H9 (cell line): ENCODE measurements around the gene PIGX. TPM values are rescaled to one million over a fixed set of nuclear protein-coding genes. Genes with fewer than 3 reads are reported as not detected.

Source experiments
- DNase-seq: peaks from one replicate; pipeline ENCODE4 v3.0.0-alpha.2; 2017
- H2AFZ ChIP-seq: one replicate; pipeline ENCODE4 v1.6.1; 2013; ENCODE audit warnings: mild to moderate bottlenecking, low read length, control low read depth, moderate library complexity
- H2AK5ac ChIP-seq: 2 replicates; pipeline ENCODE4 v1.6.1; 2013; ENCODE audit warnings: low read length, control low read depth, mixed read lengths; ENCODE audit not compliant: insufficient read length
- H2BK120ac ChIP-seq: one replicate; pipeline ENCODE4 v1.6.1; 2013; ENCODE audit warnings: low read depth, mild to moderate bottlenecking, low read length, control low read depth, inconsistent platforms; ENCODE audit not compliant: poor library complexity, severe bottlenecking
- H2BK12ac ChIP-seq: 2 replicates; pipeline ENCODE4 v1.6.1; 2013; ENCODE audit warnings: low read length, control low read depth, mixed read lengths, low read depth; ENCODE audit not compliant: insufficient read length
- H2BK15ac ChIP-seq: 2 replicates; pipeline ENCODE4 v1.6.1; 2013; ENCODE audit warnings: low read depth, low read length, control low read depth
- H2BK20ac ChIP-seq: one replicate; pipeline ENCODE4 v1.6.1; 2013; ENCODE audit warnings: low read depth, mild to moderate bottlenecking, low read length, control low read depth, inconsistent platforms; ENCODE audit not compliant: poor library complexity, severe bottlenecking
- H2BK5ac ChIP-seq: 2 replicates; pipeline ENCODE4 v1.6.1; 2013; ENCODE audit warnings: low read length, control low read depth, mixed read lengths; ENCODE audit not compliant: insufficient read length
- H3K14ac ChIP-seq: 2 replicates; pipeline ENCODE4 v1.6.1; 2013; ENCODE audit warnings: low read length, control low read depth; ENCODE audit not compliant: insufficient read depth
- H3K18ac ChIP-seq: 2 replicates; pipeline ENCODE4 v1.6.1; 2013; ENCODE audit warnings: low read depth, mild to moderate bottlenecking, mixed read lengths, low read length, control low read depth; ENCODE audit not compliant: insufficient read length
- H3K23ac ChIP-seq: 2 replicates; pipeline ENCODE4 v1.6.1; 2013; ENCODE audit warnings: low read length, control low read depth, mixed read lengths, low read depth; ENCODE audit not compliant: insufficient read length
- H3K23me2 ChIP-seq: 2 replicates; pipeline ENCODE4 v1.6.1; 2013; ENCODE audit warnings: low read depth, mild to moderate bottlenecking, mixed read lengths, low read length, control low read depth; ENCODE audit not compliant: insufficient read length, poor library complexity, severe bottlenecking
- H3K27ac ChIP-seq: 2 replicates; pipeline ENCODE4 v1.5.1; 2013; ENCODE audit warnings: low read length, control low read depth, mixed read lengths, low read depth; ENCODE audit not compliant: insufficient read length
- H3K27me3 ChIP-seq: 2 replicates; pipeline ENCODE4 v1.6.1; 2013; ENCODE audit warnings: low read length, control low read depth, inconsistent platforms; ENCODE audit not compliant: insufficient read depth
- H3K4ac ChIP-seq: 2 replicates; pipeline ENCODE4 v1.6.1; 2013; ENCODE audit warnings: low read depth, mild to moderate bottlenecking, control low read depth, inconsistent platforms, low read length, moderate library complexity
- H3K4me1 ChIP-seq: 2 replicates; pipeline ENCODE4 v1.6.1; 2013; ENCODE audit warnings: low read length, control low read depth, inconsistent platforms; ENCODE audit not compliant: insufficient read depth
- H3K4me2 ChIP-seq: 2 replicates; pipeline ENCODE4 v1.6.1; 2013; ENCODE audit warnings: low read length, control low read depth, mixed read lengths; ENCODE audit not compliant: insufficient read length, insufficient read depth
- H3K56ac ChIP-seq: 2 replicates; pipeline ENCODE4 v1.6.1; 2013; ENCODE audit warnings: low read depth, mild to moderate bottlenecking, mixed read lengths, low read length, control low read depth; ENCODE audit not compliant: insufficient read length
- H3K79me1 ChIP-seq: 2 replicates; pipeline ENCODE4 v1.6.1; 2013; ENCODE audit warnings: low read depth, mild to moderate bottlenecking, moderate library complexity, low read length, control low read depth, inconsistent platforms; ENCODE audit not compliant: insufficient read depth, poor library complexity, severe bottlenecking
- H3K79me2 ChIP-seq: 2 replicates; pipeline ENCODE4 v1.6.1; 2013; ENCODE audit warnings: low read length, control low read depth, inconsistent platforms; ENCODE audit not compliant: insufficient read depth
- H3K9ac ChIP-seq: 2 replicates; pipeline ENCODE4 v1.6.1; 2013; ENCODE audit warnings: low read length, control low read depth, mixed read lengths; ENCODE audit not compliant: insufficient read length; ENCODE audit errors: extremely low read depth
- H3K9me3 ChIP-seq: one replicate; pipeline ENCODE4 v1.6.1; 2013; ENCODE audit warnings: low read depth, low read length, inconsistent platforms; ENCODE audit not compliant: control insufficient read depth
- H3T11ph ChIP-seq: one replicate; pipeline ENCODE4 v1.6.1; 2013; ENCODE audit warnings: mild to moderate bottlenecking, low read length, control low read depth, inconsistent platforms
- H4K20me1 ChIP-seq: one replicate; pipeline ENCODE4 v1.6.1; 2013; ENCODE audit not compliant: control insufficient read depth, insufficient read length, insufficient read depth
- H4K5ac ChIP-seq: 2 replicates; pipeline ENCODE4 v1.6.1; 2013; ENCODE audit warnings: low read depth, mild to moderate bottlenecking, mixed read lengths, low read length, control low read depth; ENCODE audit not compliant: insufficient read length
- H4K8ac ChIP-seq: replicated peaks from 2 replicates; pipeline ENCODE4 v1.6.1; 2013; ENCODE audit warnings: low read length, control low read depth, mixed read lengths, low read depth; ENCODE audit not compliant: insufficient read length
- H4K91ac ChIP-seq: 2 replicates; pipeline ENCODE4 v1.6.1; 2013; ENCODE audit warnings: low read depth, mild to moderate bottlenecking, moderate library complexity, mixed read lengths, low read length, control low read depth; ENCODE audit not compliant: insufficient read length
- H3K27ac Mint-ChIP-seq, 3 experiments: 2 replicates in 2 of 3; 3 replicates in 1 of 3; pipeline ENCODE4 v1.8.0; 2020 to 2021; ENCODE audit warnings: mixed read lengths in 3 of 3, mild to moderate bottlenecking in 1 of 3, moderate library complexity in 1 of 3
- H3K27me3 Mint-ChIP-seq: 2 replicates; pipeline ENCODE4 v1.8.0; 2021; ENCODE audit warnings: low read depth, mild to moderate bottlenecking, moderate library complexity, mixed read lengths
- H3K36me3 Mint-ChIP-seq, 3 experiments: 2 replicates in 2 of 3; 3 replicates in 1 of 3; pipeline ENCODE4 v1.8.0; 2020 to 2021; ENCODE audit warnings: low read depth in 3 of 3, mixed read lengths in 3 of 3; ENCODE audit not compliant: insufficient read depth in 1 of 3
- H3K4me1 Mint-ChIP-seq, 2 experiments: 2 replicates each; pipeline ENCODE4 v1.8.0; 2020; ENCODE audit warnings: mixed read lengths in 2 of 2
- H3K4me3 Mint-ChIP-seq, 2 experiments: 2 replicates in 1 of 2; 3 replicates in 1 of 2; pipeline ENCODE4 v1.8.0; 2020 to 2021; ENCODE audit warnings: mild to moderate bottlenecking in 2 of 2, mixed read lengths in 2 of 2, moderate library complexity in 1 of 2
- H3K9me3 Mint-ChIP-seq, 2 experiments: 2 replicates in 1 of 2; 3 replicates in 1 of 2; pipeline ENCODE4 v1.8.0; 2020; ENCODE audit warnings: mild to moderate bottlenecking in 2 of 2, mixed read lengths in 2 of 2, moderate library complexity in 1 of 2
- CTCF ChIP-seq: fragments of 200-600 bp; sonication (generic); conservative IDR thresholded peaks from 3 replicates; pipeline ENCODE4 v1.8.0; 2021; ENCODE audit warnings: antibody characterized with exemption, mild to moderate bottlenecking
- WGBS: extraction: QIAGEN DNeasy Blood & Tissue Kit; methylation state at CpG from one replicate; pipeline ENCODE4 v1.1.7; 2013; ENCODE audit warnings: missing lambda C conversion rate, low lambda C conversion rate, mixed read lengths; ENCODE audit not compliant: insufficient read length; ENCODE audit errors: extremely low coverage; 5-methylcytosine and 5-hydroxymethylcytosine counted together
- total RNA-seq: library from RNA; stranded (reverse); gene quantifications from 2 replicates; pipeline ENCODE4 v1.2.1, GENCODE V29; 2021

The PIGX gene
- total RNA-seq, 1 experiment from 2014 or later: 20.0 TPM

GRCh38 chr3:196694941-196695848 lies 17.0 kb upstream of the PIGX start:
- peak overlapping the region in 1 of 3 experiments; percentile 40; a peak in 1 of 7 replicates for H3K27ac Mint-ChIP-seq

More at GRCh38 chr3:196694941-196695848, 17.0 kb upstream of the PIGX start:
- no peak for DNase-seq
- H2AFZ ChIP-seq: no peak overlapping the region
- H4K5ac ChIP-seq: no peak overlapping the region
- H3K9me3 ChIP-seq: no peaks in the 10 kb centered on the region
- no peaks in the 10 kb centered on the region for H3K79me1 ChIP-seq
- Mint-ChIP-seq H3K4me3 (no peak overlapping the region), H3K4me1 (no peaks in the 10 kb centered on the region), H3K36me3 (no peaks in the 10 kb centered on the region), H3K27me3 (no peaks in the 10 kb centered on the region), H3K9me3 (peaks cover 0 to 2% of the 10 kb centered on the region in 2 experiments; a peak in 1 of 5 replicates)
- no peak overlapping the region; the same call in 1 of the 2 replicates for H3K4ac ChIP-seq
- TF ChIP-seq CTCF: no peak
- H3K27ac ChIP-seq: no peak overlapping the region
- no peaks in the 10 kb centered on the region for H3K23me2 ChIP-seq
- H3K18ac ChIP-seq: peak overlapping the region; percentile 40
- H2BK120ac ChIP-seq: no peak overlapping the region
- 100% methylated on average over 6 of the region's 17 CpGs for WGBS
- no peak overlapping the region for H3K23ac ChIP-seq
- H2BK5ac ChIP-seq: no peak overlapping the region
- H2BK20ac ChIP-seq: no peak overlapping the region
- H3K4me1 ChIP-seq: no peaks in the 10 kb centered on the region
- no peak overlapping the region for H3K4me2 ChIP-seq
- H2AK5ac ChIP-seq: no peak overlapping the region
- no peaks in the 10 kb centered on the region for H4K20me1 ChIP-seq
- H3T11ph ChIP-seq: no peak overlapping the region
- H2BK15ac ChIP-seq: no peak overlapping the region; the same call in 1 of the 2 replicates
- no peak overlapping the region for H4K91ac ChIP-seq
- H3K27me3 ChIP-seq: no peaks in the 10 kb centered on the region
- H3K9ac ChIP-seq: no peak overlapping the region
- H4K8ac ChIP-seq: no peak overlapping the region
- H2BK12ac ChIP-seq: no peak overlapping the region
- no peak overlapping the region for H3K14ac ChIP-seq
- no peaks in the 10 kb centered on the region for H3K79me2 ChIP-seq
- H3K56ac ChIP-seq: no peak overlapping the region
